MCF 10A (cell line): ENCODE results near the gene PPP1R1B. TPM values are rescaled to one million over a fixed set of nuclear protein-coding genes. Genes with fewer than 3 reads are reported as not detected.

Experiments used
- BruUV-seq: library from RNA; stranded (reverse); fragments of 400-500 nt; replicated peaks from 2 replicates; lab custom pipeline; 2021; lab: Mats Ljungman, UMichigan
- CTCF ChIA-PET: fragments of 300-600 bp; sonication (Branson Sonifier 250); formaldehyde crosslinking; extraction: SDS; loops from one replicate; lab custom pipeline; 2021; ENCODE audit warnings: antibody characterized with exemption, inconsistent platforms; lab: Yijun Ruan, JAX
- POLR2A ChIA-PET: fragments of 300-600, 350-650 bp; sonication (Branson Sonifier 250); formaldehyde crosslinking; extraction: SDS; loops from one replicate; lab custom pipeline; 2020; ENCODE audit warnings: antibody characterized with exemption, inconsistent platforms; lab: Yijun Ruan, JAX
- DNase-seq: peaks from one replicate; pipeline ENCODE4 v3.0.0-alpha.2; 2018; ENCODE audit not compliant: unreplicated experiment
- H3K27ac Mint-ChIP-seq: one replicate; pipeline ENCODE4 v1.8.0; 2022; ENCODE audit warnings: mild to moderate bottlenecking, low read depth, mixed read lengths; ENCODE audit not compliant: unreplicated experiment
- H3K27me3 Mint-ChIP-seq: one replicate; pipeline ENCODE4 v1.8.0; 2022; ENCODE audit warnings: mixed read lengths; ENCODE audit not compliant: insufficient read depth, unreplicated experiment
- H3K36me3 Mint-ChIP-seq: one replicate; pipeline ENCODE4 v1.8.0; 2022; ENCODE audit warnings: mild to moderate bottlenecking, moderate library complexity, mixed read lengths; ENCODE audit not compliant: insufficient read depth, unreplicated experiment
- H3K4me1 Mint-ChIP-seq: one replicate; pipeline ENCODE4 v1.8.0; 2022; ENCODE audit warnings: mixed read lengths; ENCODE audit not compliant: insufficient read depth, unreplicated experiment
- H3K4me3 Mint-ChIP-seq: one replicate; pipeline ENCODE4 v1.8.0; 2022; ENCODE audit warnings: mild to moderate bottlenecking, moderate library complexity, mixed read lengths; ENCODE audit not compliant: unreplicated experiment
- H3K9me3 Mint-ChIP-seq: one replicate; pipeline ENCODE4 v1.8.0; 2022; ENCODE audit warnings: mixed read lengths; ENCODE audit not compliant: unreplicated experiment
- CTCF ChIP-seq: fragments of 200-600 bp; IDR thresholded peaks from one replicate; pipeline ENCODE4 v1.8.0; 2022; ENCODE audit warnings: antibody characterized with exemption, mild to moderate bottlenecking; ENCODE audit not compliant: unreplicated experiment
- intact Hi-C: fragments of 100-400 bp; cut with micrococcal nuclease; formaldehyde crosslinking; loops from 2 replicates; pipeline ENCODE4 v1.14.1; 2022
- total RNA-seq: library from RNA; stranded (reverse); gene quantifications from 2 replicates; pipeline ENCODE4 v1.2.3, GENCODE V29; 2022

Gene PPP1R1B
- total RNA-seq, 1 experiment from 2014 or later: not detected

- no peak overlapping the region for H3K27ac Mint-ChIP-seq
- ChIA-PET CTCF (interaction anchor here (0.9 kb wide), 2 partner anchors 42 to 87 kb away, joined by 4 to 5 read pairs; no protein-coding TSS in a partner anchor), POLR2A (interaction anchor here (0.9 to 1.7 kb wide), 3 partner anchors 11 to 31 kb away, joined by 3 to 4 read pairs (median 3); no protein-coding TSS in a partner anchor)
- peaks cover 37% of the 10 kb centered on the region for H3K27me3 Mint-ChIP-seq
- DNase-seq: peak; percentile 36
- H3K9me3 Mint-ChIP-seq: no peaks in the 10 kb centered on the region
- H3K36me3 Mint-ChIP-seq: peaks cover 17% of the 10 kb centered on the region
- no TSS peak for BruUV-seq
- no peak for TF ChIP-seq CTCF
- no peak overlapping the region for H3K4me3 Mint-ChIP-seq
- peaks cover 16% of the 10 kb centered on the region for H3K4me1 Mint-ChIP-seq
- intact Hi-C loops: no loop called here
These were observed 39.0 kb downstream of the PPP1R1B start for GRCh38 chr17:39665642-39666224.

GRCh38 chr17:39666231-39666600 is 39.5 kb downstream of the PPP1R1B start:
- peaks cover 16% of the 10 kb centered on the region for H3K4me1 Mint-ChIP-seq
- ChIA-PET CTCF (interaction anchor here (0.9 kb wide), 2 partner anchors 43 to 87 kb away, joined by 4 to 5 read pairs; no protein-coding TSS in a partner anchor), POLR2A (interaction anchor here (0.7 to 1.7 kb wide), 3 partner anchors 17 to 73 kb away, joined by 3 to 4 read pairs (median 4); no protein-coding TSS in a partner anchor)
- no TSS peak for BruUV-seq
- TF ChIP-seq CTCF: no peak
- no peak overlapping the region for H3K27ac Mint-ChIP-seq
- DNase-seq: no peak
- intact Hi-C loops: no loop called here
- peaks cover 17% of the 10 kb centered on the region for H3K36me3 Mint-ChIP-seq
- no peaks in the 10 kb centered on the region for H3K9me3 Mint-ChIP-seq
- no peak overlapping the region for H3K4me3 Mint-ChIP-seq
- H3K27me3 Mint-ChIP-seq: peaks cover 41% of the 10 kb centered on the region

- ChIA-PET POLR2A (interaction anchor here (0.7 to 1.7 kb wide), 3 partner anchors 17 to 73 kb away, joined by 3 to 4 read pairs (median 4); no protein-coding TSS in a partner anchor), CTCF (interaction anchor here (0.7 to 0.9 kb wide), 4 partner anchors 34 to 86 kb away, joined by 3 to 5 read pairs (median 4); no protein-coding TSS in a partner anchor)
- no TSS peak for BruUV-seq
- Mint-ChIP-seq H3K36me3 (peaks cover 13% of the 10 kb centered on the region), H3K9me3 (no peaks in the 10 kb centered on the region), H3K4me1 (peaks cover 16% of the 10 kb centered on the region), H3K27me3 (peaks cover 41% of the 10 kb centered on the region), H3K27ac (no peak overlapping the region), H3K4me3 (no peak overlapping the region)
- no peak for DNase-seq
- TF ChIP-seq CTCF: no peak
- intact Hi-C loops: no loop called here
These were observed 40.0 kb downstream of the PPP1R1B start for GRCh38 chr17:39666601-39667261.

GRCh38 chr17:39667262-39667944 is 40.7 kb downstream of the PPP1R1B start:
- H3K4me1 Mint-ChIP-seq: peaks cover 16% of the 10 kb centered on the region
- ChIA-PET POLR2A (interaction anchor here (0.7 kb wide), 1 partner anchor 72 kb away, joined by 4 read pairs; no protein-coding TSS in a partner anchor), CTCF (interaction anchor here (0.7 kb wide), 2 partner anchors 33 to 49 kb away, joined by 3 read pairs; no protein-coding TSS in a partner anchor)
- no peak for TF ChIP-seq CTCF
- peaks cover 41% of the 10 kb centered on the region for H3K27me3 Mint-ChIP-seq
- intact Hi-C loops: no loop called here
- H3K36me3 Mint-ChIP-seq: peaks cover 13% of the 10 kb centered on the region
- no peak overlapping the region for H3K27ac Mint-ChIP-seq
- no peak for DNase-seq
- H3K4me3 Mint-ChIP-seq: no peak overlapping the region
- BruUV-seq: no TSS peak
- H3K9me3 Mint-ChIP-seq: no peaks in the 10 kb centered on the region
